Measurements from ENCODE around the gene CHCHD5. TPM values are rescaled to one million over a fixed set of nuclear protein-coding genes. Genes with fewer than 3 reads are reported as not detected.

CHCHD5 gene
- total and polyA plus RNA-seq, 10 of the 15 experiments (the other 5 are each of a cell fraction or from before 2014, with no cell fraction given) = 16.4 to 118 (median 45.2) TPM

- no peak overlapping the region for H2AFZ ChIP-seq (ENCODE audit: control insufficient read depth, low read depth, low read length)
- no peaks in the 10 kb centered on the region; the same call in 1 of the 2 replicates for H3K4me1 ChIP-seq (ENCODE audit: control insufficient read depth, insufficient read depth, low read length)
- H3K36me3 ChIP-seq (ENCODE audit: control insufficient read depth in 2 of 2, insufficient read depth in 2 of 2, low read length in 1 of 2) = no peaks in the 10 kb centered on the region
- no peak overlapping the region for H3K4me2 ChIP-seq (ENCODE audit: control insufficient read depth, insufficient read depth)
- ChIA-PET RAD21 (ENCODE audit: unreplicated experiment) (interaction anchor here (5.8 to 8.3 kb wide), 2 partner anchors 21 to 123 kb away, joined by 57 to 132 read pairs; no protein-coding TSS in a partner anchor), CTCF (interaction anchor here (1.1 to 15.3 kb wide), 5 partner anchors 21 to 338 kb away, joined by 3 to 286 read pairs (median 9); no protein-coding TSS in a partner anchor), SMC1A (ENCODE audit: uncharacterized antibody, unreplicated experiment) (interaction anchor here (0.5 to 8.0 kb wide), 3 partner anchors 13 to 427 kb away, joined by 3 to 122 read pairs (median 3); no protein-coding TSS in a partner anchor), POLR2A (no interaction called here)
- BruUV-seq (replicated peaks) = no TSS peak
- 10% methylated on average over 4 of the region's 4 CpGs for WGBS (ENCODE audit: insufficient coverage, insufficient replicate concordance, low lambda C conversion rate, missing lambda C conversion rate)
- no peak for DNase-seq (ENCODE audit: low read depth, low spot score)
- intact Hi-C loops (cut with micrococcal nuclease; ENCODE audit: unreplicated experiment) = loop anchor here (5.0 kb wide), 1 partner anchor 352 kb away; no protein-coding TSS in a partner anchor
- H3K27ac ChIP-seq (ENCODE audit: control insufficient read depth, insufficient read depth) = no peak overlapping the region
- H3K27me3 ChIP-seq (replicated peaks in 1 of 2; ENCODE audit: control insufficient read depth in 2 of 2, insufficient read depth in 2 of 2, low read length in 1 of 2) = no peaks in the 10 kb centered on the region
- no peaks in the 10 kb centered on the region for H4K20me1 ChIP-seq (ENCODE audit: control insufficient read depth, insufficient read depth)
- no peak overlapping the region for H3K9ac ChIP-seq (ENCODE audit: control insufficient read depth, insufficient read depth, low read length)
- H3K79me2 ChIP-seq (ENCODE audit: control insufficient read depth, insufficient read depth, low read length) = no peaks in the 10 kb centered on the region
- in situ Hi-C loops (cut with MboI) = loop anchor here (5.0 kb wide), 1 partner anchor 117 kb away; the partner anchor contains the start of gene NT5DC4
- no peaks in the 10 kb centered on the region for H3K9me3 ChIP-seq (replicated peaks; ENCODE audit: control insufficient read depth, insufficient read depth, low read length)
- no peak for FAIRE-seq
- H3K4me3 ChIP-seq = no peak overlapping the region
- ATAC-seq = no peak
- no peak for TF ChIP-seq RAD21 (IDR thresholded peaks at IDR 0.05; ENCODE audit: insufficient read depth, low read depth, low read length)
- TF ChIP-seq BACH1 (IDR thresholded peaks at IDR 0.05; ENCODE audit: borderline replicate concordance) = no peak
- TF ChIP-seq TBL1XR1 (IDR thresholded peaks at IDR 0.05; ENCODE audit: low read depth, low read length) = no peak
- TF ChIP-seq ZBED1 (IDR thresholded peaks at IDR 0.05; ENCODE audit: borderline replicate concordance) = no peak
- no peak for TF ChIP-seq HDAC2 (IDR thresholded peaks at IDR 0.05)
- TF ChIP-seq SKIL (IDR thresholded peaks at IDR 0.05; ENCODE audit: low read depth, poor library complexity, severe bottlenecking) = no peak
- TF ChIP-seq TAF1 (IDR thresholded peaks at IDR 0.05; ENCODE audit: borderline replicate concordance, low read depth, low read length) = no peak
- no peak for TF ChIP-seq POLR2A (IDR thresholded peaks at IDR 0.05; ENCODE audit: low read depth, low read length)
- TF ChIP-seq SP1 (IDR thresholded peaks at IDR 0.05; ENCODE audit: low read depth, low read length) = no peak
- TF ChIP-seq IKZF2 (IDR thresholded peaks at IDR 0.05) = no peak
- no peak for TF ChIP-seq SUPT20H (IDR thresholded peaks at IDR 0.05; ENCODE audit: borderline replicate concordance, control insufficient read depth, low read depth, low read length)
- no peak for TF ChIP-seq USF2 (IDR thresholded peaks at IDR 0.05; ENCODE audit: borderline replicate concordance, low read depth, low read length)
- no peak for TF ChIP-seq ZNF274 (IDR thresholded peaks at IDR 0.05; ENCODE audit: insufficient read depth, insufficient read length)
- TF ChIP-seq SREBF2 (IDR thresholded peaks at IDR 0.05; ENCODE audit: low read length) = no peak
- no peak for TF ChIP-seq HSF1 (IDR thresholded peaks at IDR 0.05; ENCODE audit: low read depth, low read length)
- no peak for TF ChIP-seq IRF4 (IDR thresholded peaks at IDR 0.05; ENCODE audit: low read depth, low read length)
- TF ChIP-seq IKZF1 (conservative IDR thresholded peaks at IDR 0.05) = no peak
- no peak for TF ChIP-seq ZNF592 (IDR thresholded peaks at IDR 0.05)
These were observed 20.5 kb downstream of the CHCHD5 start for GRCh38 chr2:112604952-112605351.
